Panc1 (cell line): ENCODE results near the gene GP9. TPM values are rescaled to one million over a fixed set of nuclear protein-coding genes. Genes with fewer than 3 reads are reported as not detected.

ENCODE experiments used
- ATAC-seq: fragments of 200-7000 bp; cut with Tn5 transposase; 2 replicates; pipeline ENCODE4 v1.9.1; 2020; ENCODE audit warnings: mild to moderate bottlenecking, moderate library complexity
- Bru-seq: library from RNA; stranded (reverse); fragments of 400-500 nt; gene quantifications from one replicate; lab custom pipeline; 2021; lab: Mats Ljungman, UMichigan
- BruChase-seq, 2 experiments: library from RNA; stranded (reverse); fragments of 400-500 nt; gene quantifications; one replicate each; lab custom pipeline; 2021; lab: Mats Ljungman, UMichigan
- BruUV-seq: library from RNA; stranded (reverse); fragments of 400-500 nt; replicated peaks from 2 replicates; lab custom pipeline; 2021; lab: Mats Ljungman, UMichigan
- CTCF ChIA-PET: fragments of 300-600 bp; sonication (Branson Sonifier 250); formaldehyde crosslinking; loops from one replicate; lab custom pipeline; 2022; ENCODE audit warnings: antibody characterized with exemption; lab: Charles Lee
- POLR2A ChIA-PET: fragments of 300-600 bp; sonication (Branson Sonifier 250); formaldehyde crosslinking; loops from one replicate; lab custom pipeline; 2022; ENCODE audit warnings: antibody characterized with exemption; lab: Charles Lee
- DNase-seq: peaks from one replicate; pipeline ENCODE4 v3.0.0-alpha.2; 2010; ENCODE audit warnings: low read depth, low spot score
- H3K27ac ChIP-seq: 2 replicates; pipeline ENCODE4 v1.5.1; 2011; ENCODE audit warnings: mild to moderate bottlenecking, low read length, inconsistent platforms
- H3K27me3 ChIP-seq: fragments of 200-500 bp; sonication (Bioruptor generic); 2 replicates; pipeline ENCODE4 v1.6.0; 2014; ENCODE audit warnings: low read length, inconsistent platforms; ENCODE audit not compliant: control insufficient read depth, insufficient read depth
- H3K36me3 ChIP-seq: fragments of 200-500 bp; sonication (Bioruptor generic); 2 replicates; pipeline ENCODE4 v1.5.1; 2014; ENCODE audit warnings: inconsistent platforms, mild to moderate bottlenecking, low read length, moderate library complexity; ENCODE audit not compliant: control insufficient read depth, insufficient read depth
- H3K4me1 ChIP-seq: 2 replicates; pipeline ENCODE4 v1.5.1; 2011; ENCODE audit warnings: inconsistent platforms, mild to moderate bottlenecking, low read length, moderate library complexity; ENCODE audit not compliant: control insufficient read depth, insufficient read depth
- H3K4me3 ChIP-seq, 2 experiments: 2 replicates each; pipeline ENCODE4 v1.5.1; 2011 to 2012; ENCODE audit warnings: low read depth in 2 of 2, low read length in 2 of 2, mild to moderate bottlenecking in 2 of 2, inconsistent platforms in 1 of 2, moderate library complexity in 1 of 2
- H3K9me3 ChIP-seq: fragments of 200-500 bp; sonication (Bioruptor generic); 2 replicates; pipeline ENCODE4 v1.5.1; 2014; ENCODE audit warnings: low read depth, mild to moderate bottlenecking, inconsistent platforms, low read length, moderate library complexity; ENCODE audit not compliant: control insufficient read depth, insufficient read depth
- CTCF ChIP-seq: fragments of 450-650 bp; IDR thresholded peaks from 2 replicates; pipeline ENCODE4 v1.5.1; 2017; ENCODE audit warnings: mild to moderate bottlenecking
- POLR2AphosphoS5 ChIP-seq: IDR thresholded peaks from 2 replicates; pipeline ENCODE4 v1.6.1; 2012; ENCODE audit warnings: mild to moderate bottlenecking, low read depth, low read length, moderate library complexity
- REST ChIP-seq, 2 experiments: IDR thresholded peaks; 2 replicates each; pipeline ENCODE4 v1.6.1; 2011 to 2012; ENCODE audit warnings: low read depth in 2 of 2, control low read depth in 1 of 2, low read length in 1 of 2, mild to moderate bottlenecking in 1 of 2, moderate library complexity in 1 of 2; ENCODE audit not compliant: insufficient read depth in 1 of 2
- SIN3A ChIP-seq: IDR thresholded peaks from 2 replicates; pipeline ENCODE4 v1.6.1; 2012; ENCODE audit warnings: low read depth, mild to moderate bottlenecking, low read length, moderate library complexity, borderline replicate concordance; ENCODE audit not compliant: insufficient read depth
- TCF7L2 ChIP-seq: IDR thresholded peaks from 2 replicates; pipeline ENCODE4 v1.6.1; 2011; ENCODE audit warnings: mild to moderate bottlenecking, low read depth, low read length, inconsistent platforms
- in situ Hi-C: cut with HindIII; loops from 2 replicates; pipeline ENCODE4 v1.10.0; 2016; ENCODE audit warnings: low sequenced_read_pairs, low pct_unique_long_range_greater_than_20kb
- intact Hi-C: fragments of 100-400 bp; cut with micrococcal nuclease; formaldehyde crosslinking; loops from one replicate; pipeline ENCODE4 v1.10.0; 2022; ENCODE audit not compliant: unreplicated experiment
- long read RNA-seq: library from polyadenylated mRNA; unstranded; transcript quantifications from one replicate; pipeline ENCODE4 v2.0.0, GENCODE V29; 2021; ENCODE audit not compliant: unreplicated experiment
- polyA plus RNA-seq: library from polyadenylated mRNA; unstranded; fragments of >200 nt; gene quantifications from one replicate; pipeline ENCODE4 v1.2.1, GENCODE V29; 2012; ENCODE audit warnings: missing spikeins; ENCODE audit not compliant: insufficient read length
- total RNA-seq: library from RNA; stranded (reverse); gene quantifications from one replicate; pipeline ENCODE4 v1.2.1, GENCODE V29; 2021; ENCODE audit not compliant: unreplicated experiment

The GP9 gene
- total RNA-seq (not detected), Bru-seq, nascent RNA (not detected), BruChase-seq, experiment 1, labeled RNA remaining after a 2-hour chase (not detected), BruChase-seq, experiment 2, labeled RNA remaining after a 6-hour chase (not detected)
- not detected for polyA plus RNA-seq
- long read RNA-seq, result 0 reads

GRCh38 chr3:129060276-129061022, at the start of gene GP9:
GP9 (plus strand) TSS chr3:129060779; CDS start chr3:129061740, 961 bp downstream.
- H3K36me3 ChIP-seq, result no peaks in the 10 kb centered on the region
- in situ Hi-C loops (no loop called here), intact Hi-C loops (no loop called here)
- H3K4me3 ChIP-seq, result no peak within 1 kb of the TSS
- BruUV-seq, result no TSS peak
- H3K4me1 ChIP-seq, result peaks cover 12% of the 10 kb centered on the region; the same call in 1 of the 2 replicates
- CTCF ChIA-PET, result no interaction called here
- no peak for DNase-seq
- no peaks in the 10 kb centered on the region for H3K27me3 ChIP-seq
- H3K9me3 ChIP-seq, result no peaks in the 10 kb centered on the region
- ATAC-seq, result no peak
- POLR2A ChIA-PET, result no interaction called here
- no peak within 1 kb of the TSS for H3K27ac ChIP-seq
- TF ChIP-seq TCF7L2 (no peak), POLR2AphosphoS5 (no peak), CTCF (no peak), REST (IDR thresholded peaks at IDR 0.05; ENCODE audit: insufficient read depth in 1 of 2, low read depth in 2 of 2, low read length in 1 of 2) (no peak), SIN3A (no peak)

GRCh38 chr3:129013491-129013891, 47.1 kb upstream of the GP9 start:
- intact Hi-C loops, result no loop called here
- H3K9me3 ChIP-seq, result no peaks in the 10 kb centered on the region
- H3K36me3 ChIP-seq, result no peaks in the 10 kb centered on the region
- no peak for ATAC-seq
- no peak for DNase-seq
- no TSS peak for BruUV-seq
- no peak overlapping the region for H3K4me3 ChIP-seq
- no peaks in the 10 kb centered on the region for H3K27me3 ChIP-seq
- CTCF ChIA-PET, result no interaction called here
- H3K4me1 ChIP-seq, result no peaks in the 10 kb centered on the region
- no peak overlapping the region for H3K27ac ChIP-seq
- POLR2A ChIA-PET, result interaction anchor here (0.5 kb wide), 1 partner anchor 24 kb away, joined by 5 read pairs; no protein-coding TSS in a partner anchor
- in situ Hi-C loops, result no loop called here
- TF ChIP-seq CTCF, result no peak
- no peak for TF ChIP-seq SIN3A
